GM12878 (cell line): Measurements from ENCODE around the gene EEIG2. TPM values are rescaled to one million over a fixed set of nuclear protein-coding genes. Genes with fewer than 3 reads are reported as not detected.

Experiments used
- ATAC-seq: fragments of 200-7000 bp; cut with Tn5 transposase; 3 replicates; pipeline ENCODE4 v1.9.1; 2020; ENCODE audit warnings: mild to moderate bottlenecking, moderate library complexity
- BruUV-seq: library from RNA; stranded (reverse); fragments of 400-500 nt; replicated peaks from 2 replicates; lab custom pipeline; 2021; lab: Mats Ljungman, UMichigan
- CTCF ChIA-PET: fragments of 300-600 bp; sonication (Branson Sonifier 250); formaldehyde crosslinking; extraction: SDS; loops from one replicate; lab custom pipeline; 2021; ENCODE audit warnings: inconsistent platforms; lab: Yijun Ruan, JAX
- POLR2A ChIA-PET: fragments of 350-600 bp; formaldehyde crosslinking; extraction: SDS; loops from one replicate; lab custom pipeline; 2021; ENCODE audit warnings: inconsistent platforms; lab: Charles Lee
- RAD21 ChIA-PET: fragments of 300-600 bp; sonication (Branson Sonifier 250); formaldehyde crosslinking; loops from one replicate; lab custom pipeline; 2023; ENCODE audit warnings: antibody characterized with exemption; ENCODE audit not compliant: unreplicated experiment; lab: Charles Lee
- SMC1A ChIA-PET: fragments of 300-600 bp; sonication (Branson Sonifier 250); formaldehyde crosslinking; loops from one replicate; lab custom pipeline; 2023; ENCODE audit not compliant: unreplicated experiment, uncharacterized antibody; lab: Charles Lee
- DNase-seq: peaks from one replicate; pipeline ENCODE4 v3.0.0-alpha.2; 2011; ENCODE audit warnings: low read depth, low spot score
- FAIRE-seq: peaks from 3 replicates; lab custom pipeline; 2011; peaks lifted over from hg19 to GRCh38; lab: Jason Lieb, UNC
- H2AFZ ChIP-seq: 2 replicates; pipeline ENCODE4 v1.6.0; 2011; ENCODE audit warnings: low read depth, low read length, control low read depth; ENCODE audit not compliant: control insufficient read depth
- H3K27ac ChIP-seq: 2 replicates; pipeline ENCODE4 v1.5.1; 2011; ENCODE audit warnings: control low read depth; ENCODE audit not compliant: control insufficient read depth, insufficient read depth
- H3K27me3 ChIP-seq, 2 experiments: replicated peaks in 1 of 2; 2 replicates each; pipeline versions ENCODE4 v1.6.0 to v1.6.1; 2011; ENCODE audit warnings: low read length in 1 of 2; ENCODE audit not compliant: control insufficient read depth in 2 of 2, insufficient read depth in 2 of 2
- H3K36me3 ChIP-seq, 2 experiments: 2 replicates each; pipeline ENCODE4 v1.5.1; 2011; ENCODE audit warnings: low read length in 1 of 2; ENCODE audit not compliant: control insufficient read depth in 2 of 2, insufficient read depth in 2 of 2
- H3K4me1 ChIP-seq: 2 replicates; pipeline ENCODE4 v1.6.1; 2011; ENCODE audit warnings: mild to moderate bottlenecking, low read length, moderate library complexity, mixed read lengths; ENCODE audit not compliant: control insufficient read depth, insufficient read depth
- H3K4me2 ChIP-seq: 2 replicates; pipeline ENCODE4 v1.6.0; 2011; ENCODE audit warnings: control low read depth; ENCODE audit not compliant: control insufficient read depth, insufficient read depth
- H3K4me3 ChIP-seq: fragments of 200-600 bp; sonication (generic); 2 replicates; pipeline ENCODE4 v1.5.1; 2016
- H3K79me2 ChIP-seq: 2 replicates; pipeline ENCODE4 v1.6.0; 2011; ENCODE audit warnings: low read length; ENCODE audit not compliant: control insufficient read depth, insufficient read depth
- H3K9ac ChIP-seq: 2 replicates; pipeline ENCODE4 v1.8.0; 2011; ENCODE audit warnings: low read length, control low read depth, mixed read lengths; ENCODE audit not compliant: control insufficient read depth, insufficient read depth
- H3K9me3 ChIP-seq: replicated peaks from 3 replicates; pipeline ENCODE4 v1.5.1; 2011; ENCODE audit warnings: mild to moderate bottlenecking, low read length; ENCODE audit not compliant: control insufficient read depth, insufficient read depth
- H4K20me1 ChIP-seq: 2 replicates; pipeline ENCODE4 v1.6.0; 2011; ENCODE audit not compliant: control insufficient read depth, insufficient read depth
- SIX5 ChIP-seq: IDR thresholded peaks from 2 replicates; pipeline ENCODE4 v1.6.1; 2011; ENCODE audit warnings: mild to moderate bottlenecking, low read depth, low read length, moderate library complexity; ENCODE audit not compliant: severe bottlenecking
- WGBS: methylation state at CpG from one replicate; pipeline ENCODE4 v1.1.6; 2016; ENCODE audit warnings: low lambda C conversion rate; ENCODE audit not compliant: insufficient replicate concordance, insufficient coverage; ENCODE audit errors: missing lambda C conversion rate; 5-methylcytosine and 5-hydroxymethylcytosine counted together
- in situ Hi-C: fragments of 300-500 bp; cut with MboI; formaldehyde crosslinking; loops from 9 replicates; pipeline ENCODE4 v1.14.3; 2018; ENCODE audit warnings: mixed read lengths
- intact Hi-C: fragments of 100-400 bp; cut with micrococcal nuclease; formaldehyde crosslinking; loops from one replicate; pipeline ENCODE4 v1.14.2; 2022; ENCODE audit not compliant: unreplicated experiment
- polyA plus RNA-seq, 11 experiments: library from polyadenylated mRNA; depleted of rRNA in 4 of 11; unstranded in 6 of 11; stranded (reverse) in 5 of 11; fragments of >200 nt; fragmentation: Nextera tagmentation in 4 of 11; fragmentation: Illumina TruSeq in 1 of 11; extraction: Ambion mirVana in 4 of 11; extraction: Trizol in 1 of 11; gene quantifications; 1 replicate in 1 of 11; 2 replicates in 10 of 11; pipeline versions ENCODE4 v1.2.1 to v1.2.3, GENCODE V29; 2011 to 2016; ENCODE audit warnings: inconsistent platforms in 2 of 11, missing spikeins in 2 of 11, low read depth in 1 of 11
- total RNA-seq, 4 experiments: library from RNA; depleted of rRNA in 3 of 4; stranded (reverse); fragments of >200 nt in 3 of 4; fragmentation: Illumina TruSeq in 1 of 4; extraction: Trizol in 1 of 4; gene quantifications; 2 replicates each; pipeline versions ENCODE4 v1.2.1 to v1.2.3, GENCODE V29; 2013 to 2021
- TF ChIP-seq, protein P1 (sequence below): fragments of 450-650 bp; IDR thresholded peaks from 2 replicates; pipeline ENCODE4 v1.6.1; 2016; ENCODE audit warnings: mild to moderate bottlenecking, moderate library complexity, borderline replicate concordance

EEIG2 gene
- total and polyA plus RNA-seq, 10 of the 15 experiments (the other 5 are each of a cell fraction or from before 2014, with no cell fraction given), result 1.4 to 17.2 (median 9.8) TPM

DNA sequence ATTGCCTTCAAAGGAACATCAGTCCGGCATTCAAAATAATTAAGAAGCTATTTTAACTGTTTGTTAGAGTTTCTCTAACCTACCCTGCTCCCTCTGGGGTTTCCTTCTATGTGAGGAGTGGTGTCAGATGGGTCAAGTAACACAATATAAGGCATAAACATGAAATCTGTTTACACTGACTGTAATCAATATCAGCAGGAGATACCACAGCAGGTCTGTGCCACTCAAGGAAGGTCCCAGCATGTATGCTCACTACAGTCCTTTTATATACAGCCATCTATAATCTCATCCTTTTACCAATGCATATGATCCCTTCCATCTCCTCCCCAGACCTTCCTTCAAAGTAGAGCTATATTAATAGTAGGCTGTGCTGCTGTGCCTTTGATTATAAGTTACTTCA, 25.4 kb downstream of the EEIG2 start:
- Histone ChIP-seq H3K27ac (no peak overlapping the region), H3K79me2 (no peaks in the 10 kb centered on the region), H3K4me2 (no peak overlapping the region), H2AFZ (no peak overlapping the region), H3K4me1 (peaks cover 5% of the 10 kb centered on the region; the same call in 1 of the 2 replicates), H3K4me3 (no peak overlapping the region), H3K27me3 (no peaks in the 10 kb centered on the region), H3K9me3 (peaks cover 5% of the 10 kb centered on the region; the same call in 2 of the 3 replicates), H4K20me1 (no peaks in the 10 kb centered on the region), H3K36me3 (no peaks in the 10 kb centered on the region), H3K9ac (no peak overlapping the region)
- intact Hi-C loops, result no loop called here
- POLR2A ChIA-PET, result interaction anchor here (1.5 kb wide), 1 partner anchor 107 kb away, joined by 7 read pairs; the partner anchor contains the start of gene PRPF38B
- FAIRE-seq, result no peak
- RAD21 ChIA-PET, result interaction anchor here (1.0 kb wide), 1 partner anchor 58 kb away, joined by 5 read pairs; no protein-coding TSS in a partner anchor
- CTCF ChIA-PET, result interaction anchor here (1.1 to 2.6 kb wide), 5 partner anchors 10 to 28 kb away, joined by 3 to 9 read pairs (median 6); no protein-coding TSS in a partner anchor
- SMC1A ChIA-PET, result interaction anchor here (1.0 to 1.9 kb wide), 4 partner anchors 12 to 25 kb away, joined by 3 to 8 read pairs (median 3); partner anchors contain the start of gene EEIG2
- no peak for DNase-seq
- 90% methylated on average over 1 of the region's 1 CpG for WGBS
- no TSS peak for BruUV-seq
- in situ Hi-C loops, result no loop called here
- TF ChIP-seq SIX5, result no peak
- TF ChIP-seq, protein P1, sequence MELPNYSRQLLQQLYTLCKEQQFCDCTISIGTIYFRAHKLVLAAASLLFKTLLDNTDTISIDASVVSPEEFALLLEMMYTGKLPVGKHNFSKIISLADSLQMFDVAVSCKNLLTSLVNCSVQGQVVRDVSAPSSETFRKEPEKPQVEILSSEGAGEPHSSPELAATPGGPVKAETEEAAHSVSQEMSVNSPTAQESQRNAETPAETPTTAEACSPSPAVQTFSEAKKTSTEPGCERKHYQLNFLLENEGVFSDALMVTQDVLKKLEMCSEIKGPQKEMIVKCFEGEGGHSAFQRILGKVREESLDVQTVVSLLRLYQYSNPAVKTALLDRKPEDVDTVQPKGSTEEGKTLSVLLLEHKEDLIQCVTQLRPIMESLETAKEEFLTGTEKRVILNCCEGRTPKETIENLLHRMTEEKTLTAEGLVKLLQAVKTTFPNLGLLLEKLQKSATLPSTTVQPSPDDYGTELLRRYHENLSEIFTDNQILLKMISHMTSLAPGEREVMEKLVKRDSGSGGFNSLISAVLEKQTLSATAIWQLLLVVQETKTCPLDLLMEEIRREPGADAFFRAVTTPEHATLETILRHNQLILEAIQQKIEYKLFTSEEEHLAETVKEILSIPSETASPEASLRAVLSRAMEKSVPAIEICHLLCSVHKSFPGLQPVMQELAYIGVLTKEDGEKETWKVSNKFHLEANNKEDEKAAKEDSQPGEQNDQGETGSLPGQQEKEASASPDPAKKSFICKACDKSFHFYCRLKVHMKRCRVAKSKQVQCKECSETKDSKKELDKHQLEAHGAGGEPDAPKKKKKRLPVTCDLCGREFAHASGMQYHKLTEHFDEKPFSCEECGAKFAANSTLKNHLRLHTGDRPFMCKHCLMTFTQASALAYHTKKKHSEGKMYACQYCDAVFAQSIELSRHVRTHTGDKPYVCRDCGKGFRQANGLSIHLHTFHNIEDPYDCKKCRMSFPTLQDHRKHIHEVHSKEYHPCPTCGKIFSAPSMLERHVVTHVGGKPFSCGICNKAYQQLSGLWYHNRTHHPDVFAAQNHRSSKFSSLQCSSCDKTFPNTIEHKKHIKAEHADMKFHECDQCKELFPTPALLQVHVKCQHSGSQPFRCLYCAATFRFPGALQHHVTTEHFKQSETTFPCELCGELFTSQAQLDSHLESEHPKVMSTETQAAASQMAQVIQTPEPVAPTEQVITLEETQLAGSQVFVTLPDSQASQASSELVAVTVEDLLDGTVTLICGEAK, result no peak
- no peak; the same call in none of the 3 replicates for ATAC-seq
